Neural cell (in vitro differentiated cells): ENCODE data around the gene FHIT. TPM values are rescaled to one million over a fixed set of nuclear protein-coding genes. Genes with fewer than 3 reads are reported as not detected.

Experiments
- H2AFZ ChIP-seq: fragments of 200-600, 300-800 bp; sonication (generic), shearing (Covaris generic); 2 replicates; pipeline ENCODE4 v1.6.0; 2014; ENCODE audit warnings: low read depth, mild to moderate bottlenecking, antibody characterized with exemption, low read length, moderate library complexity
- H3F3A ChIP-seq: fragments of 200-600 bp; shearing (Covaris generic); 2 replicates; pipeline ENCODE4 v1.6.1; 2016; ENCODE audit warnings: mild to moderate bottlenecking, moderate library complexity, mixed read lengths, antibody characterized with exemption, low read length; ENCODE audit not compliant: insufficient read depth, poor library complexity, severe bottlenecking
- H3K27ac ChIP-seq: fragments of 200-600, 300-800 bp; sonication (generic), shearing (Covaris generic); 2 replicates; pipeline ENCODE4 v1.5.1; 2014; ENCODE audit warnings: mild to moderate bottlenecking, low read length, moderate library complexity
- H3K27me3 ChIP-seq: fragments of 300-800, 200-600 bp; sonication (generic), shearing (Covaris generic); 2 replicates; pipeline ENCODE4 v1.6.0; 2014; ENCODE audit warnings: mild to moderate bottlenecking, low read depth, low read length, moderate library complexity; ENCODE audit not compliant: insufficient read depth
- H3K36me3 ChIP-seq: fragments of 300-800, 200-600 bp; sonication (generic), shearing (Covaris generic); 2 replicates; pipeline ENCODE4 v1.5.1; 2014; ENCODE audit warnings: mild to moderate bottlenecking, antibody characterized with exemption, low read length, moderate library complexity; ENCODE audit not compliant: insufficient read depth
- H3K4me2 ChIP-seq: fragments of 300-800, 200-600 bp; sonication (generic), shearing (Covaris generic); 2 replicates; pipeline ENCODE4 v1.6.0; 2014; ENCODE audit warnings: mild to moderate bottlenecking, low read length
- H3K4me3 ChIP-seq: fragments of 300-800, 200-600 bp; sonication (generic), shearing (Covaris generic); 2 replicates; pipeline ENCODE4 v1.5.1; 2014; ENCODE audit warnings: mild to moderate bottlenecking, low read length, moderate library complexity
- H3K79me2 ChIP-seq: fragments of 200-600 bp; shearing (Covaris generic); replicated peaks from 2 replicates; pipeline ENCODE4 v1.6.0; 2014; ENCODE audit warnings: mild to moderate bottlenecking, low read length, moderate library complexity; ENCODE audit not compliant: insufficient read depth
- H3K9ac ChIP-seq: fragments of 300-800, 200-600 bp; sonication (generic), shearing (Covaris generic); 2 replicates; pipeline ENCODE4 v1.6.1; 2016; ENCODE audit warnings: mild to moderate bottlenecking, low read length, mixed read lengths
- H3K9me2 ChIP-seq: fragments of 200-600 bp; shearing (Covaris generic); 2 replicates; pipeline ENCODE4 v1.6.1; 2016; ENCODE audit warnings: mild to moderate bottlenecking, low read length, mixed read lengths; ENCODE audit not compliant: insufficient read depth
- H3K9me3 ChIP-seq: fragments of 200-600, 300-800 bp; sonication (generic), shearing (Covaris generic); 2 replicates; pipeline ENCODE4 v1.6.1; 2016; ENCODE audit warnings: mild to moderate bottlenecking, mixed run types, low read length, moderate library complexity, mixed read lengths
- H4K20me1 ChIP-seq: fragments of 200-600 bp; shearing (Covaris generic); 2 replicates; pipeline ENCODE4 v1.6.1; 2016; ENCODE audit warnings: mild to moderate bottlenecking, mixed run types; ENCODE audit not compliant: insufficient read depth
- EP300 ChIP-seq: fragments of 450-650 bp; conservative IDR thresholded peaks from 2 replicates; pipeline ENCODE4 v1.6.1; 2014; ENCODE audit warnings: antibody characterized with exemption, mild to moderate bottlenecking, moderate library complexity; ENCODE audit not compliant: poor library complexity, severe bottlenecking
- EZH2 ChIP-seq: fragments of 200-600, 300-800 bp; shearing (Covaris generic), sonication (generic); IDR thresholded peaks from 2 replicates; pipeline ENCODE4 v1.6.1; 2014; ENCODE audit warnings: antibody characterized with exemption, low read length, borderline replicate concordance, mild to moderate bottlenecking; ENCODE audit not compliant: insufficient read depth, poor library complexity, severe bottlenecking
- MXI1 ChIP-seq: fragments of 450-650 bp; conservative IDR thresholded peaks from 2 replicates; pipeline ENCODE4 v1.6.1; 2014; ENCODE audit warnings: antibody characterized with exemption, mild to moderate bottlenecking; ENCODE audit not compliant: poor library complexity, severe bottlenecking
- POLR2AphosphoS5 ChIP-seq: IDR thresholded peaks from 2 replicates; pipeline ENCODE4 v1.6.1; 2012
- RAD21 ChIP-seq: fragments of 450-650 bp; conservative IDR thresholded peaks from 2 replicates; pipeline ENCODE4 v1.6.1; 2014; ENCODE audit warnings: antibody characterized with exemption, mild to moderate bottlenecking, moderate library complexity
- SMC3 ChIP-seq: fragments of 450-650 bp; conservative IDR thresholded peaks from 2 replicates; pipeline ENCODE4 v1.6.1; 2014; ENCODE audit warnings: antibody characterized with exemption, mild to moderate bottlenecking, moderate library complexity; ENCODE audit not compliant: poor library complexity
- TAF1 ChIP-seq: IDR thresholded peaks from 2 replicates; pipeline ENCODE4 v1.6.1; 2012; ENCODE audit warnings: low read depth
- polyA plus RNA-seq: library from polyadenylated mRNA; depleted of rRNA; stranded (reverse); fragments of >200 nt; gene quantifications from 2 replicates; pipeline ENCODE4 v1.2.3, GENCODE V29; 2014
- TF ChIP-seq, protein P1 (sequence below): IDR thresholded peaks from 2 replicates; pipeline ENCODE4 v1.6.1; 2012; ENCODE audit warnings: borderline replicate concordance
- TF ChIP-seq, protein P2 (sequence below): fragments of 450-650 bp; IDR thresholded peaks from 2 replicates; pipeline ENCODE4 v1.5.1; 2014; ENCODE audit warnings: antibody characterized with exemption, mild to moderate bottlenecking, moderate library complexity; ENCODE audit not compliant: poor library complexity, severe bottlenecking

FHIT gene
- polyA plus RNA-seq, 1 donor from 2014 or later = not detected

DNA sequence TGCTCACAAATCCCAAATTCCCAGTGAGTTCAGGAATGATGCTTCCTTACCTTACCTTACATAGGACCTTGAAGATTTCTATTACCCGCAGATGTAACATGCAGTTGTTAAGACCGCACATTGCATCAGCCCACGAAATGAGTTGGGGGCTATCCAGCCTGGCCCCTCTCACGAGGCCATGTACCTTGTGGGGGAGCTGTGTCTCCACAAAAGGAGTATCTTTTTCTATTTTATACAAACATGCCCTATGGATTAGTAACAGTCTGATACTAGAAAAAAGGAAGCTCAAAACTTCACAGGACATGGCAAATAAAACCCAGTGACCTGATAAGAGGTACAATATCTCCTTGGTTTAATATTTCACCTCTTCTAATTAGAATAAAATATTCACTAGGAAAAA lies 1114.7 kb downstream of the FHIT start:
- Histone ChIP-seq H3K27ac (no peak overlapping the region), H3K9me2 (no peaks in the 10 kb centered on the region), H3K79me2 (no peaks in the 10 kb centered on the region), H3K36me3 (no peaks in the 10 kb centered on the region), H3K9me3 (no peaks in the 10 kb centered on the region), H3K4me3 (no peak overlapping the region), H2AFZ (no peak overlapping the region), H4K20me1 (no peaks in the 10 kb centered on the region), H3F3A (no peaks in the 10 kb centered on the region), H3K9ac (no peak overlapping the region), H3K4me2 (no peak overlapping the region), H3K27me3 (no peaks in the 10 kb centered on the region)
- TF ChIP-seq TAF1 (no peak), EZH2 (no peak), SMC3 (no peak), POLR2AphosphoS5 (no peak), EP300 (no peak), RAD21 (no peak), MXI1 (no peak)
- TF ChIP-seq, protein P1, sequence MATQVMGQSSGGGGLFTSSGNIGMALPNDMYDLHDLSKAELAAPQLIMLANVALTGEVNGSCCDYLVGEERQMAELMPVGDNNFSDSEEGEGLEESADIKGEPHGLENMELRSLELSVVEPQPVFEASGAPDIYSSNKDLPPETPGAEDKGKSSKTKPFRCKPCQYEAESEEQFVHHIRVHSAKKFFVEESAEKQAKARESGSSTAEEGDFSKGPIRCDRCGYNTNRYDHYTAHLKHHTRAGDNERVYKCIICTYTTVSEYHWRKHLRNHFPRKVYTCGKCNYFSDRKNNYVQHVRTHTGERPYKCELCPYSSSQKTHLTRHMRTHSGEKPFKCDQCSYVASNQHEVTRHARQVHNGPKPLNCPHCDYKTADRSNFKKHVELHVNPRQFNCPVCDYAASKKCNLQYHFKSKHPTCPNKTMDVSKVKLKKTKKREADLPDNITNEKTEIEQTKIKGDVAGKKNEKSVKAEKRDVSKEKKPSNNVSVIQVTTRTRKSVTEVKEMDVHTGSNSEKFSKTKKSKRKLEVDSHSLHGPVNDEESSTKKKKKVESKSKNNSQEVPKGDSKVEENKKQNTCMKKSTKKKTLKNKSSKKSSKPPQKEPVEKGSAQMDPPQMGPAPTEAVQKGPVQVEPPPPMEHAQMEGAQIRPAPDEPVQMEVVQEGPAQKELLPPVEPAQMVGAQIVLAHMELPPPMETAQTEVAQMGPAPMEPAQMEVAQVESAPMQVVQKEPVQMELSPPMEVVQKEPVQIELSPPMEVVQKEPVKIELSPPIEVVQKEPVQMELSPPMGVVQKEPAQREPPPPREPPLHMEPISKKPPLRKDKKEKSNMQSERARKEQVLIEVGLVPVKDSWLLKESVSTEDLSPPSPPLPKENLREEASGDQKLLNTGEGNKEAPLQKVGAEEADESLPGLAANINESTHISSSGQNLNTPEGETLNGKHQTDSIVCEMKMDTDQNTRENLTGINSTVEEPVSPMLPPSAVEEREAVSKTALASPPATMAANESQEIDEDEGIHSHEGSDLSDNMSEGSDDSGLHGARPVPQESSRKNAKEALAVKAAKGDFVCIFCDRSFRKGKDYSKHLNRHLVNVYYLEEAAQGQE = no peak
- TF ChIP-seq, protein P2, sequence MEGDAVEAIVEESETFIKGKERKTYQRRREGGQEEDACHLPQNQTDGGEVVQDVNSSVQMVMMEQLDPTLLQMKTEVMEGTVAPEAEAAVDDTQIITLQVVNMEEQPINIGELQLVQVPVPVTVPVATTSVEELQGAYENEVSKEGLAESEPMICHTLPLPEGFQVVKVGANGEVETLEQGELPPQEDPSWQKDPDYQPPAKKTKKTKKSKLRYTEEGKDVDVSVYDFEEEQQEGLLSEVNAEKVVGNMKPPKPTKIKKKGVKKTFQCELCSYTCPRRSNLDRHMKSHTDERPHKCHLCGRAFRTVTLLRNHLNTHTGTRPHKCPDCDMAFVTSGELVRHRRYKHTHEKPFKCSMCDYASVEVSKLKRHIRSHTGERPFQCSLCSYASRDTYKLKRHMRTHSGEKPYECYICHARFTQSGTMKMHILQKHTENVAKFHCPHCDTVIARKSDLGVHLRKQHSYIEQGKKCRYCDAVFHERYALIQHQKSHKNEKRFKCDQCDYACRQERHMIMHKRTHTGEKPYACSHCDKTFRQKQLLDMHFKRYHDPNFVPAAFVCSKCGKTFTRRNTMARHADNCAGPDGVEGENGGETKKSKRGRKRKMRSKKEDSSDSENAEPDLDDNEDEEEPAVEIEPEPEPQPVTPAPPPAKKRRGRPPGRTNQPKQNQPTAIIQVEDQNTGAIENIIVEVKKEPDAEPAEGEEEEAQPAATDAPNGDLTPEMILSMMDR = no peak

DNA sequence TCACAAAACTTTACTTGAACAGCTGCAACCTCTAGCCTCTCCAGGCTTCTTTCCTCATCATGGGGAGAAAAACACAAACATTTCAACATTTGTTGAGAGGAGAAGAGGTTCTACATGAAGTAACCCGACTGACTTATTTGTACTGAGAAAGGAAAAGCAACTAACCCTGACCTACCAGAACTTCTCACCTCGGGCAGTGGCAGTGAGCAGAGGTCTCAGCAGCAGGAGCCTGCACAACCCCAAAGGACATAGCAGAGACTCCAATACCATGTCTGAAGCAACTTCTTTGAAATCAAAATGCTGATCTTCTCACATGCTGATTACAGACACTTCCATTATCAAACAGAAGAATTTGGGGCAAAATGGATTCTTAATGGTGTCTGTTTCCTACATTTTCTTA lies 1115.8 kb downstream of the FHIT start:
- no peak overlapping the region for H2AFZ ChIP-seq
- H3K4me2 ChIP-seq = no peak overlapping the region
- no peaks in the 10 kb centered on the region for H3K27me3 ChIP-seq
- no peaks in the 10 kb centered on the region for H4K20me1 ChIP-seq
- TF ChIP-seq RAD21 (no peak), EP300 (no peak)
- H3K79me2 ChIP-seq = no peaks in the 10 kb centered on the region
- H3K9ac ChIP-seq = no peak overlapping the region
- no peak overlapping the region for H3K27ac ChIP-seq
- H3K9me2 ChIP-seq = no peaks in the 10 kb centered on the region
- no peaks in the 10 kb centered on the region for H3K9me3 ChIP-seq
- no peaks in the 10 kb centered on the region for H3K36me3 ChIP-seq
- H3F3A ChIP-seq = no peaks in the 10 kb centered on the region
- H3K4me3 ChIP-seq = no peak overlapping the region
